Caco-2 (cell line): ENCODE measurements around the gene EPX. TPM values are rescaled to one million over a fixed set of nuclear protein-coding genes. Genes with fewer than 3 reads are reported as not detected.

Experiments
- BruUV-seq: library from RNA; stranded (reverse); fragments of 400-500 nt; replicated peaks from 2 replicates; lab custom pipeline; 2021; lab: Mats Ljungman, UMichigan
- CTCF ChIA-PET: fragments of 300-600 bp; sonication (Branson Sonifier 250); formaldehyde crosslinking; loops from one replicate; lab custom pipeline; 2022; ENCODE audit warnings: antibody characterized with exemption; lab: Charles Lee
- POLR2A ChIA-PET: fragments of 300-600 bp; sonication (Branson Sonifier 250); formaldehyde crosslinking; loops from one replicate; lab custom pipeline; 2022; ENCODE audit warnings: antibody characterized with exemption; lab: Charles Lee
- DNase-seq, 2 experiments: peaks; one replicate each; pipeline versions ENCODE4 v3.0.0 to v3.0.0-alpha.2; 2020 to 2022
- H3K27me3 ChIP-seq: replicated peaks from 2 replicates; pipeline ENCODE4 v1.6.0; 2011; ENCODE audit warnings: low read length; ENCODE audit not compliant: control insufficient read depth, insufficient read depth
- H3K36me3 ChIP-seq: 2 replicates; pipeline ENCODE4 v1.5.1; 2011; ENCODE audit warnings: low read length; ENCODE audit not compliant: control insufficient read depth, insufficient read depth
- H3K4me1 ChIP-seq: fragments of 250-450 bp; sonication (Bioruptor Pico); 2 replicates; pipeline ENCODE4 v1.5.1; 2020; ENCODE audit warnings: mild to moderate bottlenecking
- H3K4me3 ChIP-seq: 2 replicates; pipeline ENCODE4 v1.5.1; 2011; ENCODE audit warnings: low read depth, mild to moderate bottlenecking, control low read depth, low read length
- H3K9me3 ChIP-seq: fragments of 250-450 bp; sonication (Bioruptor Pico); 2 replicates; pipeline ENCODE4 v1.5.1; 2020; ENCODE audit warnings: mild to moderate bottlenecking, moderate library complexity
- H3K27ac Mint-ChIP-seq: one replicate; pipeline ENCODE4 v1.8.0; 2022; ENCODE audit warnings: mixed read lengths; ENCODE audit not compliant: unreplicated experiment
- H3K27me3 Mint-ChIP-seq: one replicate; pipeline ENCODE4 v1.8.0; 2022; ENCODE audit warnings: mixed read lengths; ENCODE audit not compliant: insufficient read depth, unreplicated experiment
- H3K36me3 Mint-ChIP-seq: one replicate; pipeline ENCODE4 v1.8.0; 2022; ENCODE audit warnings: mild to moderate bottlenecking, mixed read lengths; ENCODE audit not compliant: insufficient read depth, unreplicated experiment
- H3K4me1 Mint-ChIP-seq: one replicate; pipeline ENCODE4 v1.8.0; 2022; ENCODE audit warnings: low read depth, mixed read lengths; ENCODE audit not compliant: unreplicated experiment
- H3K4me3 Mint-ChIP-seq: one replicate; pipeline ENCODE4 v1.8.0; 2022; ENCODE audit warnings: mild to moderate bottlenecking, moderate library complexity, mixed read lengths; ENCODE audit not compliant: unreplicated experiment
- H3K9me3 Mint-ChIP-seq: one replicate; pipeline ENCODE4 v1.8.0; 2022; ENCODE audit warnings: mixed read lengths; ENCODE audit not compliant: unreplicated experiment
- CTCF ChIP-seq, 2 experiments: fragments of 200-600 bp in 1 of 2; IDR thresholded peaks; 1 replicate in 1 of 2; 2 replicates in 1 of 2; pipeline versions ENCODE4 v1.5.1 to v1.8.0; 2011 to 2022; ENCODE audit warnings: antibody characterized with exemption in 1 of 2, control low read depth in 1 of 2, inconsistent platforms in 1 of 2, low read depth in 1 of 2, low read length in 1 of 2, mild to moderate bottlenecking in 1 of 2, moderate library complexity in 1 of 2; ENCODE audit not compliant: insufficient read depth in 1 of 2, severe bottlenecking in 1 of 2, unreplicated experiment in 1 of 2
- intact Hi-C: fragments of 100-400 bp; cut with micrococcal nuclease; formaldehyde crosslinking; loops from one replicate; pipeline ENCODE4 v1.10.0; 2022; ENCODE audit not compliant: unreplicated experiment
- total RNA-seq: library from RNA; stranded (reverse); gene quantifications from 2 replicates; pipeline ENCODE4 v1.2.3, GENCODE V29; 2022

EPX gene
- total RNA-seq, 1 experiment from 2014 or later: not detected

- Histone ChIP-seq H3K4me1 (no peaks in the 10 kb centered on the region), H3K36me3 (no peaks in the 10 kb centered on the region), H3K4me3 (no peak overlapping the region), H3K27me3 (no peaks in the 10 kb centered on the region; the same call in 1 of the 2 replicates), H3K9me3 (no peaks in the 10 kb centered on the region; the same call in 1 of the 2 replicates)
- POLR2A ChIA-PET: interaction anchor here (1.0 kb wide), 1 partner anchor 9 kb away, joined by 3 read pairs; the partner anchor contains the start of gene MKS1
- no TSS peak for BruUV-seq
- DNase-seq: no peak
- no peak overlapping the region for H3K27ac Mint-ChIP-seq
- H3K36me3 Mint-ChIP-seq: no peaks in the 10 kb centered on the region
- peaks cover 9% of the 10 kb centered on the region for H3K4me1 Mint-ChIP-seq
- peaks cover 7% of the 10 kb centered on the region for H3K27me3 Mint-ChIP-seq
- H3K4me3 Mint-ChIP-seq: no peak overlapping the region
- CTCF ChIA-PET: no interaction called here
- intact Hi-C loops: no loop called here
- TF ChIP-seq CTCF (IDR thresholded peaks at IDR 0.05; ENCODE audit: insufficient read depth in 1 of 2, low read depth in 1 of 2, low read length in 1 of 2, severe bottlenecking in 1 of 2, unreplicated experiment in 1 of 2): no peak
- no peaks in the 10 kb centered on the region for H3K9me3 Mint-ChIP-seq
Observed at GRCh38 chr17:58228679-58229078, 36.2 kb downstream of the EPX start.

- POLR2A ChIA-PET: no interaction called here
- no peaks in the 10 kb centered on the region for H3K4me1 ChIP-seq
- CTCF ChIA-PET: no interaction called here
- no peak for TF ChIP-seq CTCF (IDR thresholded peaks at IDR 0.05; ENCODE audit: insufficient read depth in 1 of 2, low read depth in 1 of 2, low read length in 1 of 2, severe bottlenecking in 1 of 2, unreplicated experiment in 1 of 2)
- H3K9me3 Mint-ChIP-seq: no peaks in the 10 kb centered on the region
- intact Hi-C loops: no loop called here
- no peaks in the 10 kb centered on the region; the same call in 1 of the 2 replicates for H3K27me3 ChIP-seq
- H3K36me3 ChIP-seq: no peaks in the 10 kb centered on the region
- DNase-seq: no peak
- no peak overlapping the region for H3K27ac Mint-ChIP-seq
- no peak overlapping the region for H3K4me3 Mint-ChIP-seq
- no TSS peak for BruUV-seq
- H3K9me3 ChIP-seq: no peaks in the 10 kb centered on the region; the same call in 1 of the 2 replicates
- no peaks in the 10 kb centered on the region for H3K36me3 Mint-ChIP-seq
- H3K27me3 Mint-ChIP-seq: peaks cover 7% of the 10 kb centered on the region
- H3K4me1 Mint-ChIP-seq: peaks cover 3% of the 10 kb centered on the region
- no peak overlapping the region for H3K4me3 ChIP-seq
Observed at GRCh38 chr17:58229384-58229783, 36.9 kb downstream of the EPX start.

- no TSS peak for BruUV-seq
- no peaks in the 10 kb centered on the region for H3K4me1 Mint-ChIP-seq
- Histone ChIP-seq H3K4me1 (no peaks in the 10 kb centered on the region), H3K36me3 (no peaks in the 10 kb centered on the region), H3K27me3 (no peaks in the 10 kb centered on the region; the same call in 1 of the 2 replicates), H3K9me3 (no peaks in the 10 kb centered on the region; the same call in 1 of the 2 replicates), H3K4me3 (no peak overlapping the region)
- H3K27ac Mint-ChIP-seq: no peak overlapping the region
- POLR2A ChIA-PET: no interaction called here
- H3K36me3 Mint-ChIP-seq: no peaks in the 10 kb centered on the region
- no peak for TF ChIP-seq CTCF (IDR thresholded peaks at IDR 0.05; ENCODE audit: insufficient read depth in 1 of 2, low read depth in 1 of 2, low read length in 1 of 2, severe bottlenecking in 1 of 2, unreplicated experiment in 1 of 2)
- DNase-seq: no peak
- H3K4me3 Mint-ChIP-seq: no peak overlapping the region
- H3K9me3 Mint-ChIP-seq: no peaks in the 10 kb centered on the region
- intact Hi-C loops: no loop called here
- H3K27me3 Mint-ChIP-seq: peaks cover 8% of the 10 kb centered on the region
- CTCF ChIA-PET: no interaction called here
Observed at GRCh38 chr17:58229881-58230280, 37.4 kb downstream of the EPX start.
